Left renal cortex interstitium (tissue), 4 donors: ENCODE data around the gene TSHR. TPM values are rescaled to one million over a fixed set of nuclear protein-coding genes. Genes with fewer than 3 reads are reported as not detected.
"Not testable (repeated sequence)": the region's sequence is repeated elsewhere in the genome, so short reads cannot be mapped to it uniquely, and the experiment has no call there.

Experiments
- DNase-seq, 4 donors: peaks; one replicate each; pipeline ENCODE4 v3.0.0-alpha.2; 2013; ENCODE audit warnings: low read depth in 4 of 4, low spot score in 2 of 4, missing footprints in 1 of 4
- polyA plus RNA-seq, 4 donors: library from polyadenylated mRNA; unstranded; fragments of 120-200 nt; gene quantifications; one replicate each; pipeline ENCODE4 v1.2.1, GENCODE V29; 2013; ENCODE audit not compliant: insufficient read length in 4 of 4

The TSHR gene
- under 1 TPM; 0.17 to 0.79 (median 0.28) TPM for polyA plus RNA-seq

DNA sequence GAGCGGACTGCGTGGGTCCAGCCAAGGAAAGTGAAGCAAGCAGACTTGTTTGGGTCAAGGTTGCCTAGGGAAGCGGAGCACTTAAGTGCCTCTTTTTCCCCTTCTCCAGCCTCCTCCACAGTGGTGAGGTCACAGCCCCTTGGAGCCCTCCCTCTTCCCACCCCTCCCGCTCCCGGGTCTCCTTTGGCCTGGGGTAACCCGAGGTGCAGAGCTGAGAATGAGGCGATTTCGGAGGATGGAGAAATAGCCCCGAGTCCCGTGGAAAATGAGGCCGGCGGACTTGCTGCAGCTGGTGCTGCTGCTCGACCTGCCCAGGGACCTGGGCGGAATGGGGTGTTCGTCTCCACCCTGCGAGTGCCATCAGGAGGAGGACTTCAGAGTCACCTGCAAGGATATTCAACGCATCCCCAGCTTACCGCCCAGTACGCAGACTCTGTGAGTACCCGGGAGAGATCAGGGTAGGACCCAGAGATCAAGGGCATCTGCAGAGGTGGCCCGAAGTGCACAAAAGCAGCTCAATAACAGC lies at the start of gene TSHR:
Gene TSHR (plus strand): TSS at position 206 of the 526 bp plus-strand sequence. CDS start 60 bp downstream, at position 266.
- DNase-seq, result no peak

GRCh38 chr14:80906336-80906735 lies 49.1 kb upstream of the TSHR start:
- DNase-seq, result no peak

DNA sequence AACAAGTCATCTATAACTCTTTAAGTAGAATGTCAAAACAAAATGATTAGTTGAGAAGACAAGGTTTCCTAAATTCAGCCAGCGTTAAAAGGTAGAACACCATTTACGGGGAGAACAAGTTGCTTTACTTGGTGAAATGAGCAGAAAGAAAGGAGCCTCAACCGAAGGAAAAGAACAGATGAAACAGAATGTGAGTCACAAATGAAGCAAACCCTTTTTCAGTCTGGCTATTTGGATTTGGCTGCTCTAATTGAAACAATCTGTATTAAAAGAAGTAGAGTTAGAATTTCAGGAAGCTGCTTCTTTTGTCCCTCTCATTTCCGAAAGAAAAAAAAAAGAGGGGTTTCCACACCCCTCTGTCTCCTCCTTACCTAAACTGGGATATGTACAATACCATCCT lies 48.5 kb upstream of the TSHR start:
- DNase-seq, result no peak

DNA sequence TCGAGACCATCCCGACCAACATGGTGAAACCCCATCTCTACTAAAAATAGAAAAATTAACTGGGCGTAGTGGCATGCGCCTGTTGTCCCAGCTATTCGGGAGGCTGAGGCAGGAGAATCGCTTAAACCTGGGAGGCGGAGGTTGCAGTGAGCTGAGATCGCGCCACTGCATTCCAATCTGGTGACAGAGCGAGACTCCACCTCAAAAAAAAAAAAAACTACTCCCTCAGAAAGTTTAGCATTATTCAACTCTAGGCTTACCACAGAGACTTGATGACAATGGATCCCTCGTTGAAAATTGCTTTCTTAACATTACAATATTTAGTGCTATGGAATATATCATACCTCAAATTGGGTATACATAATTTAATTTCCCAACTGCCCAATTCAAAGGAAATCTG lies 43.4 kb upstream of the TSHR start:
- not testable (repeated sequence) for DNase-seq

- no peak for DNase-seq
Observed at GRCh38 chr14:80919622-80920021, 35.8 kb upstream of the TSHR start.

- DNase-seq, result no peak
Observed at GRCh38 chr14:80923368-80923767, 32.1 kb upstream of the TSHR start.

- no peak for DNase-seq
Observed at GRCh38 chr14:80924365-80925103, 30.9 kb upstream of the TSHR start.

DNA sequence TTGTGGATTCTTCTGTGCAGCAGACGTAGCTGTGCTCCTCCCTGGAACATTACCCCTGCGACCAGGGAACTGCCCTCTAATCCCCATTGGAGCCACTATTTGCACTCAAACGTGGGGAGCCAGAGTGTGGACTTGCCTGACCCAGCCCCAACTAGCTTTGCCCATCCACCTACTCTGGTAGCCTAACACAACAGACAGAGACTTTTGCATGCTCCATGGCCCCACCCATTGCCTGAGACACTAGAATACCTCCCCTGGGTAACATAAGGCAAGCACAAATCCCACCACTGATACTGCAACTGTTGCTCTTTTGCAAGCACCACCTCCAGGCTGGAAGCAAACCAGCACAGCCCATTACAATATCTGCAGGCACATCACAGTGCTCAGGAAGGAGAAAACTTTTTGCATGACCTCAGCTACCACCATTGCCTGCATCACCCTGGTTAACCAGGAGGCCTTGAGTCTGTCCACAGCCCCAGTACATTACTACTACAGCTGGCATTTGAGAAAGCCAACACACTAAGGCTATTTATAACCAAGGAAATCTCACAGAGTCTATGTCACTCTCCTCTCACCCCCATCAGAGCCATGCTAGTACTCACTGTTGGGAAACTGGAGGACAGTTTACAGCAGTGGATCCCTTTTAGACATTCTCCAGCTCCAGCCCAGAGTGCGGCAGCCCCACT lies 28.9 kb upstream of the TSHR start:
- no peak for DNase-seq

DNA sequence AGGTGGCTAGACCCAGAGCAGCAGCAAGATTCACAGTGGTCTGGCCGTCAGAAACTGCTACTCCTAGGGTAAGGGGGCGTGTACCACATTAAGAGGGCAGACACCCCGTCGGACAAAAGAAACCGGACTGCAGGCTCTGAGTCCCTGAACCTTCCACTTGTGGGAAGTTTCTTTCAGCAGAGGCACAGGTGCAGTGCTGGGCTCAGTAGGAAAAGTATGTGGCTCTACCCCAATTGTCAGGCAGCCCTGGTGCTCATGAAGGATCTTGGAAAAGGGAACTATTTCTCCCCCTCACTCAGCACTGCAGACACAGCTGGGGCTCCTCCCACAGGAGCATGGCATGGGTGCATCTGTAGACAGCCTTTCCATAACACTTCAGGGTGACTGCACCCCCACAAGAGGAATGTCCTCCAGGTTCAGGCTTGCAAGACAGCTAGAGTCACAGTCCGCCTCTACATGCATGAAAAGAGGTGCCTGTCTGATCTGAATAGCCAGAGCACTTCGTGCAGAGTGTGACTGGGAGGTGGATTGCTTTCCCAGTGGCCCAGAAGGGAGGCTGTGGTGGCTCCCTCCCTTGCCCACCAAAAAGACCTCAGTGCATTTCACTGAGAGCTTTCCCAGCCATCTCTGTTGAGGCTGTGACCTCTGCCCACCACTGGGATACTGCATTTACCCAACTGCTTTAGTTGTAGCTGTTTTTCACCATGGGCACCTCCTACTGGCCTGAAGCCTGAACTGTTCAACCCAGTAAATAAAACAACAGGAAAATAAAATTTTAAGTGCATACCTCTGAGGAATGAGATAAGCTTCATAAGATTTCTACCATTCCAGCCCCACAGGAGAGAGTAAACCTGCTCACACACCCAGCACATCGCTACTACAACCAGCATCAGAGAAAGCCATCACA lies 28.1 kb upstream of the TSHR start:
- no peak for DNase-seq

DNA sequence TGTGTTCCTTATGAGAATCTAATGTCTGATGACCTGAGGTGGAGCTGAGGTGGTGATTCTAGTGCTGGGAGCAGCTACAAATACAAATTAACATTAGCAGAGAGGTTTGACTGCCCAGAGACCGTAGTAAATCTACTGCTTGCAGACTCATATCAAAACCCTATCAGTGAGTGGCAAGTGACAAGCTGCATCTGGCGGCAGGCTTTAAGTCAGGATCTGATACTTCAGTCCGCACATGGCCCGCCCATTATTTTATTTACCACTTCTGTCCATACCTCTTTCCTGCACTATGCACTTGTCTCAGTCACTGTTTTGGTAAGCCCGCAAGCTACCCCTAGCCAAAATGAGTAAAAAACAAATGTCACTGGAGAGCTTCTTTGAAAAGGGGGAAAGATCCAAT lies 25.3 kb upstream of the TSHR start:
- no peak for DNase-seq

- no peak for DNase-seq
Observed at GRCh38 chr14:80930836-80931389, 24.5 kb upstream of the TSHR start.

DNA sequence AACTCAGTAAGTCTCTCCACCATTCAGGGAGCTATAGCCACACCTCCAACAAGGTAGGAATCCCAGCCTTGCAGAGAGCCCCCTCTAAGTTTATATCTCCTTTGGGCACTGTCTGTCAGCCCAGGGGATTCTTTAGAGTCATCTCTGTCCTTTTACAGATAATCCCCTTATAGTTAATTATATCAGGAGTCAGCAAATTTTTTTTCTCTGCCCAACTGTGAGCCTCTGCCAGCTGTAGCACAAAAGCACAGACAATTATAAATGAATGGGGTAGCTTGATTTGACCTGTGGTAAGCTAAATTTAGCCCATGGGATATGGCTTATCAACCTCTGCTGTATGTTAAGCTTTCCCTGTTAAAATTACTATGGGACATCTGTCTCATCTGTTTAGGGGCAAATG lies 22.1 kb upstream of the TSHR start:
- DNase-seq, result no peak

- no peak for DNase-seq
Observed at GRCh38 chr14:80933686-80934085, 21.7 kb upstream of the TSHR start.

GRCh38 chr14:80940146-80940545 lies 15.3 kb upstream of the TSHR start:
- DNase-seq, result no peak

DNA sequence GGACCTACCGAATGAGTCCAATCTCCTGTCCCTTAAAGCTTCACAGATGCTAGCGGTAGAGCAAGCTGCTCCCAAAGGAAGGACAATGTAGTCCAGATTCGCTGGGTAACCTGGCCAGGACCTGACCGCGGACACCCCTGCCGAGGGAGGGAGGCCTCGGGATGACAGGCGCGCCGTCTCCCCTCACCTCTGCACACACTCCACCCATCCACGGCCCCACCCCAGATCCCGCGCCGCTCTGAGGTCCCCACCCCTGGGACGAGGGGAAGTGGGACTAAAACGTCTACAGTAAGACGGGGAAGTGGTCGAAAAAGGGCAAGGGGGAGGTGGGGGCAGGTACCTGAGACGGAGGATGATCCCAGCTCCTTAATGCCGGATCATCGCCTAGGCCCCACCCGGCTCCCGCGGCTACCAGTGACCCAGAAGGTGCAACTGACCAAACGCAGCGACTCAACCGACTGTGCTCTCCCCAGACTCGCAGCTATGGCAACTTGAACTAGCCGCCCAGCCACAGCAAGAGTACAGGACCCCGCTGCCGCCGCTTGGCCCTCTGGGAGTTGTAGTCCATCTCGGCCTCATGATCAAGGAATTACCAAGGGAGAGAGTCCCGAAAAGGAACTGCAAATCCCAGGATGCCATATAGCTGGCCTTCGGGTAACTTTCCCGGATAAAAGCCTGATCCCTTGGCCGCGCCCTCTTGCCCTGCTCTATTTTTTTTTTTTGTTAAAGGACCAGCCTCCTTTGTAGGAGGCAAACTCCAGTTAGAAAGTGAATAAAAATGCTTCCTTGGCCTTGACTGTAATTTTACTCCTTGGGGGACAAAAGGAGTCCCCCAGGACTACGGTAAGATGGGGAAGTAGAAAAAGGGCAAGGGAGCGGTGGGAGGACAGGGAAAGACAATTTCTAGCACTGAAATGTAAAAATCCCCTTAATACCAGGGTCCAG lies 13.9 kb upstream of the TSHR start, which contains the start of gene CEP128:
Gene CEP128 (minus strand): TSS at position 498 of the 945 bp plus-strand sequence.
- peak; percentile 79 to 97 (median 90) for DNase-seq

- DNase-seq, result no peak
Observed at GRCh38 chr14:80942191-80942600, 13.2 kb upstream of the TSHR start.

DNA sequence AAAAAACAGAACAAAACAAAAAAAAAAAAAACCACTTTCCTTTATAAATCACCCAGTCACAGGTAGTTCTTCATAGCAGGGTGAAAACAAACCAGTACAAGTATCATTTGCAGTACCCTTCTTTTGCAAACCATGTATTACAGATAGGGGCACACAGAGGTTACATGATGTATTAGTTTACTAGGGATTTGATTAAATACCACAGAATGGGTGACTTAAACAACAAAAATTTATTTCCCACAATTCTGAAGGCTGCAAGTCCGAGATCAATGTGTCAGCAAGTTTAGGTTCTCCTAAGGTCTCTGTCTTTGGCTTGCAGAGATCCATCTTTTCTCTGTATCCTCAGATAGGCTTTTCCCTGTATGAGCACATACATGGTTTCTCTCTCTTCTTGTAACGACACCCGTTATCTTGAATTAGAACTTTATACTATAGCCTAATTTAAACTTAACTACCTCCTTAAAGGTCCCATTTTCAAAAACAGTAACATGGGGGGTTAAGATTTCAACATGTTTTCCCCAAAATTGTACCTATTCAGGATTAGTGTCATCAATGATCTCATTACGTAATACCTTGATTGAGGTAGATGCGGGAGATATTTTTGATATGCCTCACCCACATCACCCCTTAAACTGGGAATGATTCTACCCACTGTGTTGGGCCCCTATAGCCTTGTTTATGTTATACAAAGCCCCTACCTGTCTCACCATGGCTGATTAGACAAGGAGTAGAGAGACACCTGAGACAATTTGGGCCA lies 10.4 kb upstream of the TSHR start:
- DNase-seq, result no peak

- no peak for DNase-seq
Observed at GRCh38 chr14:80946187-80946586, 9.2 kb upstream of the TSHR start.

GRCh38 chr14:80946797-80947196 lies 8.6 kb upstream of the TSHR start:
- DNase-seq, result no peak
